A549 (cell line): ENCODE data around the gene LMNB1. TPM values are rescaled to one million over a fixed set of nuclear protein-coding genes. Genes with fewer than 3 reads are reported as not detected.
"Not testable (repeated sequence)": the region's sequence is repeated elsewhere in the genome, so short reads cannot be mapped to it uniquely, and the experiment has no call there.

Experiments
- ATAC-seq, 2 experiments: fragments of 200-7000 bp in 1 of 2; fragments of >200 bp in 1 of 2; cut with Nextera tagmentation in 1 of 2; cut with Tn5 transposase in 1 of 2; 3 replicates each; pipeline versions ENCODE4 v1.8.0 to v1.9.1; 2018 to 2020; ENCODE audit warnings: mild to moderate bottlenecking in 1 of 2, moderate library complexity in 1 of 2
- CTCF ChIA-PET: fragments of 300-600 bp; sonication (Branson Sonifier 250); formaldehyde crosslinking; extraction: SDS; loops from one replicate; lab custom pipeline; 2021; ENCODE audit warnings: antibody characterized with exemption, inconsistent platforms; lab: Yijun Ruan, JAX
- POLR2A ChIA-PET: fragments of 350-600 bp; formaldehyde crosslinking; extraction: SDS; loops from one replicate; lab custom pipeline; 2021; ENCODE audit warnings: antibody characterized with exemption, inconsistent platforms; lab: Yijun Ruan, JAX
- DNase-seq, 2 experiments: peaks; one replicate each; pipeline versions ENCODE4 v3.0.0 to v3.0.0-alpha.2; 2011 to 2016; ENCODE audit warnings: low read depth in 1 of 2, low spot score in 1 of 2
- FAIRE-seq: peaks from 2 replicates; lab custom pipeline; 2011; peaks lifted over from hg19 to GRCh38; lab: Jason Lieb, UNC
- H3K27ac ChIP-seq, 2 experiments: fragments of >200 bp; sonication (Bioruptor Twin); formaldehyde crosslinking; 3 replicates each; pipeline ENCODE4 v1.5.1; 2016 to 2017
- H3K4me1 ChIP-seq: fragments of >200 bp; sonication (Bioruptor Twin); formaldehyde crosslinking; 3 replicates; pipeline ENCODE4 v1.6.1; 2016
- H3K4me2 ChIP-seq: fragments of >200 bp; sonication (Bioruptor Twin); formaldehyde crosslinking; 3 replicates; pipeline ENCODE4 v1.6.1; 2016
- H3K4me3 ChIP-seq: fragments of >200 bp; sonication (Bioruptor Twin); formaldehyde crosslinking; 3 replicates; pipeline ENCODE4 v1.5.1; 2016
- H3K9me3 ChIP-seq: fragments of >200 bp; sonication (Bioruptor Twin); formaldehyde crosslinking; 3 replicates; pipeline ENCODE4 v1.6.1; 2016
- CEBPB ChIP-seq, 2 experiments: fragments of >200 bp in 1 of 2; sonication (Bioruptor Twin) in 1 of 2; formaldehyde crosslinking in 1 of 2; IDR thresholded peaks; 2 replicates each; pipeline ENCODE4 v1.6.1; 2012 to 2016
- CHD2 ChIP-seq: fragments of 150-350 bp; IDR thresholded peaks from 2 replicates; pipeline ENCODE4 v1.6.1; 2014; ENCODE audit warnings: low read length; ENCODE audit not compliant: partially characterized antibody
- EHMT2 ChIP-seq: fragments of 200-600 bp; sonication (generic); IDR thresholded peaks from 2 replicates; pipeline ENCODE4 v1.6.1; 2016; ENCODE audit warnings: antibody characterized with exemption, low read depth, mild to moderate bottlenecking, moderate library complexity
- FOSL2 ChIP-seq, 2 experiments: fragments of 450-650 bp in 1 of 2; fragments of >200 bp in 1 of 2; sonication (Bioruptor Twin) in 1 of 2; formaldehyde crosslinking; IDR thresholded peaks; 2 replicates each; pipeline versions ENCODE4 v1.5.0 to v1.6.1; 2016 to 2020; ENCODE audit warnings: mild to moderate bottlenecking in 1 of 2, moderate library complexity in 1 of 2
- FOXS1 ChIP-seq: fragments of 250-450 bp; sonication (Bioruptor Pico); IDR thresholded peaks from 2 replicates; pipeline ENCODE4 v1.5.0; 2020; ENCODE audit warnings: mild to moderate bottlenecking, moderate library complexity
- HEYL ChIP-seq: fragments of 250-450 bp; sonication (Bioruptor Pico); IDR thresholded peaks from 2 replicates; pipeline ENCODE4 v1.8.0; 2021; ENCODE audit warnings: mild to moderate bottlenecking, moderate library complexity
- JUNB ChIP-seq: fragments of >200 bp; sonication (Bioruptor Twin); formaldehyde crosslinking; IDR thresholded peaks from 2 replicates; pipeline ENCODE4 v1.6.1; 2016
- KDM5A ChIP-seq: fragments of 200-600 bp; sonication (generic); IDR thresholded peaks from 2 replicates; pipeline ENCODE4 v1.6.1; 2016; ENCODE audit warnings: antibody characterized with exemption, mild to moderate bottlenecking
- MAZ ChIP-seq: fragments of 150-350 bp; IDR thresholded peaks from 2 replicates; pipeline ENCODE4 v1.6.1; 2014; ENCODE audit warnings: antibody characterized with exemption, low read depth, low read length, borderline replicate concordance
- MYC ChIP-seq: IDR thresholded peaks from 2 replicates; pipeline ENCODE4 v1.6.1; 2012; ENCODE audit warnings: mild to moderate bottlenecking, inconsistent platforms, low read length, improper control_type of control experiment, borderline replicate concordance
- NPAS2 ChIP-seq: fragments of 250-450 bp; sonication (Bioruptor Pico); IDR thresholded peaks from 2 replicates; pipeline ENCODE4 v1.8.0; 2022; ENCODE audit warnings: mild to moderate bottlenecking, moderate library complexity, borderline replicate concordance
- PHF8 ChIP-seq: fragments of 200-600 bp; sonication (generic); IDR thresholded peaks from 2 replicates; pipeline ENCODE4 v1.6.1; 2016; ENCODE audit warnings: low read depth, mild to moderate bottlenecking, antibody characterized with exemption, moderate library complexity, borderline replicate concordance
- RAD21 ChIP-seq, 2 experiments: fragments of >200 bp in 1 of 2; sonication (Bioruptor Twin) in 1 of 2; formaldehyde crosslinking in 1 of 2; IDR thresholded peaks in 1 of 2; conservative IDR thresholded peaks in 1 of 2; 2 replicates in 1 of 2; 3 replicates in 1 of 2; pipeline ENCODE4 v1.6.1; 2012 to 2018; ENCODE audit warnings: inconsistent platforms in 1 of 2
- RFX5 ChIP-seq: fragments of 450-650 bp; IDR thresholded peaks from 2 replicates; pipeline ENCODE4 v1.7.1; 2014; ENCODE audit warnings: antibody characterized with exemption, mild to moderate bottlenecking, moderate library complexity
- SMC3 ChIP-seq: fragments of >200 bp; sonication (Bioruptor Twin); formaldehyde crosslinking; IDR thresholded peaks from 3 replicates; pipeline ENCODE4 v1.6.1; 2018; ENCODE audit warnings: inconsistent platforms
- ZNF302 ChIP-seq: fragments of 250-450 bp; sonication (Bioruptor Pico); IDR thresholded peaks from 2 replicates; pipeline ENCODE4 v1.9.0; 2021; ENCODE audit warnings: inconsistent platforms, mild to moderate bottlenecking, moderate library complexity
- WGBS: methylation state at CpG from one replicate; pipeline ENCODE4 v1.1.6; 2017; ENCODE audit errors: missing lambda C conversion rate; 5-methylcytosine and 5-hydroxymethylcytosine counted together
- polyA plus RNA-seq, 4 experiments: library from polyadenylated mRNA; depleted of rRNA in 3 of 4; stranded (reverse); fragments of >200 nt; fragmentation: RNase III in 1 of 4; extraction: RNeasy Plus Mini Kit Qiagen cat#74134 plus additional on column Dnase treatment in 1 of 4; gene quantifications; 2 replicates in 3 of 4; 3 replicates in 1 of 4; pipeline ENCODE4 v1.2.3, GENCODE V29; 2011 to 2017
- TF ChIP-seq, protein P1 (sequence below): IDR thresholded peaks from 2 replicates; pipeline ENCODE4 v1.6.1; 2012
- TF ChIP-seq, protein P2 (sequence below): fragments of 450-650 bp; IDR thresholded peaks from 2 replicates; pipeline ENCODE4 v1.6.1; 2014; ENCODE audit warnings: antibody characterized with exemption
- TF ChIP-seq, protein P3 (sequence below): fragments of >200 bp; sonication (Bioruptor Twin); formaldehyde crosslinking; IDR thresholded peaks from 3 replicates; pipeline ENCODE4 v1.5.1; 2016
- TF ChIP-seq, protein P4 (sequence below): IDR thresholded peaks from 2 replicates; pipeline ENCODE4 v1.6.1; 2012

Gene LMNB1
- polyA plus RNA-seq, 2 of the 4 experiments (the other 2 are of a cell fraction), result 45.9 to 55.6 TPM

DNA sequence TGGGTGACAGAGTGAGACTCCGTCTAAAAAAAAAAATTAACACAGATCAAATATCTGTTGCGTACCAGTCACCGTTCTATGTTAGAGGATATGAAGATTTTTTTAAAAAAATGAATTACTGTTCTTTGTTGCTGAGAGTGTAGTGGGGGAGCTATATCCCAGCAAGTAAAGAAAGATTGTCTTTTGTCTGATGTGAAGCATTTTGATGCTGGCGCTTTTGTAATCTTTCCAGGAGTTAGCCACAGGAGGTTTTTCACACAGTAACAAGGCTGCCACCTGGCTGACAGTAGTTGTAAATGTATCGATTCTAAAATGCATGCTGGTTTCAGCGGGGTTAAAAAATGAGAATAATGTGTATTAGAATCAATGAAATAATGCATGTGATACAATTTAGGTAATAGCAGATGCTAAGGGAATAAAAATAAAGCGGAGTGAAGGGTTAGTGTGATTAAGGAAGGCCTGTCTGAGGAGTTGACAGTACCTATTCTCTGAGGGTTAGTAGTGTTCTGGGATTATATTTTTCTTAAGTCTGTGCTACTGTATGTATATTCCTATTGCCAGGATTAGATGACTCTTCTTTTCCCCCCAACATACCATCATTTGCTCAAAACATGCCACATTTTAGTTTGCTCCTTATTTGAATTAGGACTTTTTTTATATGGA is 3.4 kb downstream of the LMNB1 start:
- 29% methylated on average over 7 of the region's 7 CpGs for WGBS
- ChIA-PET POLR2A (no interaction called here), CTCF (interaction anchor here (0.6 to 9.1 kb wide), 33 partner anchors 9 to 713 kb away, joined by 3 to 206 read pairs (median 5); partner anchors contain the start of gene PHAX)
- FAIRE-seq, result no peak
- peak; percentile 72 to 73 for DNase-seq
- TF ChIP-seq, protein P1, sequence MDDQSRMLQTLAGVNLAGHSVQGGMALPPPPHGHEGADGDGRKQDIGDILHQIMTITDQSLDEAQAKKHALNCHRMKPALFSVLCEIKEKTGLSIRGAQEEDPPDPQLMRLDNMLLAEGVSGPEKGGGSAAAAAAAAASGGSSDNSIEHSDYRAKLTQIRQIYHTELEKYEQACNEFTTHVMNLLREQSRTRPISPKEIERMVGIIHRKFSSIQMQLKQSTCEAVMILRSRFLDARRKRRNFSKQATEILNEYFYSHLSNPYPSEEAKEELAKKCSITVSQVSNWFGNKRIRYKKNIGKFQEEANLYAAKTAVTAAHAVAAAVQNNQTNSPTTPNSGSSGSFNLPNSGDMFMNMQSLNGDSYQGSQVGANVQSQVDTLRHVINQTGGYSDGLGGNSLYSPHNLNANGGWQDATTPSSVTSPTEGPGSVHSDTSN, result no peak
- TF ChIP-seq, protein P2, sequence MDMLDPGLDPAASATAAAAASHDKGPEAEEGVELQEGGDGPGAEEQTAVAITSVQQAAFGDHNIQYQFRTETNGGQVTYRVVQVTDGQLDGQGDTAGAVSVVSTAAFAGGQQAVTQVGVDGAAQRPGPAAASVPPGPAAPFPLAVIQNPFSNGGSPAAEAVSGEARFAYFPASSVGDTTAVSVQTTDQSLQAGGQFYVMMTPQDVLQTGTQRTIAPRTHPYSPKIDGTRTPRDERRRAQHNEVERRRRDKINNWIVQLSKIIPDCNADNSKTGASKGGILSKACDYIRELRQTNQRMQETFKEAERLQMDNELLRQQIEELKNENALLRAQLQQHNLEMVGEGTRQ, result no peak
- no peak for TF ChIP-seq ZNF302
- no peak for TF ChIP-seq MYC
- no peak for TF ChIP-seq RFX5
- peak in 1 of 2 experiments; percentile 45; a peak in 1 of 4 replicates for TF ChIP-seq CEBPB (IDR thresholded peaks at IDR 0.05)
- TF ChIP-seq, protein P3, sequence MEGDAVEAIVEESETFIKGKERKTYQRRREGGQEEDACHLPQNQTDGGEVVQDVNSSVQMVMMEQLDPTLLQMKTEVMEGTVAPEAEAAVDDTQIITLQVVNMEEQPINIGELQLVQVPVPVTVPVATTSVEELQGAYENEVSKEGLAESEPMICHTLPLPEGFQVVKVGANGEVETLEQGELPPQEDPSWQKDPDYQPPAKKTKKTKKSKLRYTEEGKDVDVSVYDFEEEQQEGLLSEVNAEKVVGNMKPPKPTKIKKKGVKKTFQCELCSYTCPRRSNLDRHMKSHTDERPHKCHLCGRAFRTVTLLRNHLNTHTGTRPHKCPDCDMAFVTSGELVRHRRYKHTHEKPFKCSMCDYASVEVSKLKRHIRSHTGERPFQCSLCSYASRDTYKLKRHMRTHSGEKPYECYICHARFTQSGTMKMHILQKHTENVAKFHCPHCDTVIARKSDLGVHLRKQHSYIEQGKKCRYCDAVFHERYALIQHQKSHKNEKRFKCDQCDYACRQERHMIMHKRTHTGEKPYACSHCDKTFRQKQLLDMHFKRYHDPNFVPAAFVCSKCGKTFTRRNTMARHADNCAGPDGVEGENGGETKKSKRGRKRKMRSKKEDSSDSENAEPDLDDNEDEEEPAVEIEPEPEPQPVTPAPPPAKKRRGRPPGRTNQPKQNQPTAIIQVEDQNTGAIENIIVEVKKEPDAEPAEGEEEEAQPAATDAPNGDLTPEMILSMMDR, result peak; percentile 82
- TF ChIP-seq RAD21 (conservative IDR thresholded peaks at IDR 0.05 in 1 of 2, IDR thresholded peaks at IDR 0.05 in 1 of 2), result peak; percentile 70 to 78
- TF ChIP-seq FOXS1 (CRISPR knock-in tag), result no peak
- TF ChIP-seq NPAS2, result no peak
- peak; percentile 76 for TF ChIP-seq SMC3
- TF ChIP-seq KDM5A, result no peak
- TF ChIP-seq MAZ, result no peak
- TF ChIP-seq CHD2, result no peak
- TF ChIP-seq, protein P4, sequence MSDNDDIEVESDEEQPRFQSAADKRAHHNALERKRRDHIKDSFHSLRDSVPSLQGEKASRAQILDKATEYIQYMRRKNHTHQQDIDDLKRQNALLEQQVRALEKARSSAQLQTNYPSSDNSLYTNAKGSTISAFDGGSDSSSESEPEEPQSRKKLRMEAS, result no peak
- no peak for TF ChIP-seq FOSL2 (IDR thresholded peaks at IDR 0.05)
- TF ChIP-seq FOSL2 (CRISPR knock-in tag; IDR thresholded peaks at IDR 0.05), result no peak
- H3K4me2 ChIP-seq, result peak overlapping the region; percentile 84
- no peaks in the 10 kb centered on the region for H3K9me3 ChIP-seq
- H3K27ac ChIP-seq, result peak overlapping the region in 1 of 2 experiments; percentile 36; a peak in 3 of 6 replicates
- peak overlapping the region; percentile 12; the same call in 1 of the 3 replicates for H3K4me3 ChIP-seq
- ATAC-seq, result no peak
- peaks cover 24% of the 10 kb centered on the region for H3K4me1 ChIP-seq

DNA sequence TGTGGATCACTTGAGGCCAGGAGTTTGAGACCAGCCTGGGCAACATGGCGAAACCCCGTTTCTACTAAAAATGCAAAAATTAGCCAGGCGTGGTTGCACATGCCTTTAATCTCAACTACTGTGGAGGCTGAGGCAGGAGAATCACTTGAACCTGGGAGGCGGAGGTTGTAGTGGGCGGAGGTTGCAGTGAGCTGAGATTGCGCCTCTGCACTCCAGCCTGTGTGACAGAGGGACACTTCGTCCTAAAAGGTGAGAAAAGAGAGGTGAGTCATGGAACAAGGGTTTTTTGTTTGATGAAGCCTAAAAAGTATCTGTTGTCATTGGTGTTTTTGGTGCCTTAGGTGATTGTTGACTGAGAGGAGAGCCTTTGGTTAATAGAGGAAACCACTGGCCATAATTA is 11.5 kb downstream of the LMNB1 start:
- H3K4me3 ChIP-seq, H3K9me3 ChIP-seq, ATAC-seq, DNase-seq, POLR2A ChIA-PET, FAIRE-seq: not testable (repeated sequence)
- peaks cover 20% of the 10 kb centered on the region for H3K4me1 ChIP-seq
- H3K27ac ChIP-seq, result 0 out of 6 replicates have a peak overlapping the region, but pooled peaks of 1 of the 2 experiments have one; percentile 7
- CTCF ChIA-PET, result interaction anchor here (1.1 kb wide), 1 partner anchor 10 kb away, joined by 3 read pairs; no protein-coding TSS in a partner anchor
- peak overlapping the region; percentile 17; the same call in 1 of the 3 replicates for H3K4me2 ChIP-seq
- 84% methylated on average over 7 of the region's 7 CpGs for WGBS

DNA sequence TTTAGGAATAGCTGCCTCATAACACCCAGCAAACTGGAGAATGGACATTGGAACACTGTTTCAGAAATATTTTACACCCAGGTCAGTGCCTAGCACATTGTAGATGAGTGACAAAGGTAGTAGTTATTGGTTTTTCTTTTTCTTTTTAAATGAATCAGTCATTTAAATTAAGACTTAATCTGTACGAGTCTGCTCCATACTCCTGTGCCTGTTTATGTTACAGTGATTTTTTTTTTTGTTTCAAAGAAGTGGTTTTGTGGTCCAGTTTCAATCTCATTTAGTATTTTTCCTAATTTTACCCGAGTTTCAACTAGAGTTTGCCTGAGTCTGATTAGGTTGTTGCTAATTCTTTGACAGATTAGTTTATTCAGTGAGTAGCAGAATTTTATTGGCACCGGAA is 16.2 kb downstream of the LMNB1 start:
- ATAC-seq, result no peak
- no peaks in the 10 kb centered on the region for H3K9me3 ChIP-seq
- H3K4me1 ChIP-seq, result peaks cover 27% of the 10 kb centered on the region
- DNase-seq, result no peak
- TF ChIP-seq HEYL (CRISPR knock-in tag), result no peak
- TF ChIP-seq PHF8, result no peak
- TF ChIP-seq JUNB, result no peak
- TF ChIP-seq EHMT2, result no peak
- no peak for TF ChIP-seq CHD2
- FAIRE-seq, result no peak
- POLR2A ChIA-PET, result no interaction called here
- no peak overlapping the region for H3K4me3 ChIP-seq
- no peak overlapping the region for H3K27ac ChIP-seq
- H3K4me2 ChIP-seq, result no peak overlapping the region
- 82% methylated on average over 3 of the region's 3 CpGs for WGBS
- CTCF ChIA-PET, result interaction anchor here (0.7 to 1.4 kb wide), 3 partner anchors 12 to 117 kb away, joined by 3 read pairs; no protein-coding TSS in a partner anchor

DNA sequence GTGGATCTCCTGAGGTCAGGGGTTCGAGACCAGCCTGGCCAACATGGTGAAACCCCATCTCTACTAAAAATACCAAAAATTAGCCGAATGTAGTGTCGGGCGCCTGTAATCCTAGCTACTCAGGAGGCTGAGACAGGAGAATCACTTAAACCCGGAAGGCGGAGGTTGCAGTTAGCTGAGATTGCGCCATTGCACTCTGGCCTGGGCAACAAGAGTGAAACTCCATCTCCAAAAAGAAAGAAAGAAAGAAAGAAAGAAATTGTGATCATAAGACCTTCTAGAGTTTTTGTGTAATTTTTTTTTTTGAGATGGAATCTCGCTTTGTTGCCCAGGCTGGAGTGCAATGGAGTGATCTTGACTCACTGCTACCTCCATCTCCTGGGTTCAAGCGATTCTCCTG is 16.7 kb downstream of the LMNB1 start:
- Histone ChIP-seq H3K27ac (peak overlapping the region in 1 of 2 experiments; percentile 25; a peak in 3 of 6 replicates), H3K4me1 (peaks cover 22% of the 10 kb centered on the region)
- 95% methylated on average over 9 of the region's 9 CpGs for WGBS
- H3K4me2 ChIP-seq, ATAC-seq, DNase-seq, H3K4me3 ChIP-seq, H3K9me3 ChIP-seq, FAIRE-seq: not testable (repeated sequence)
- CTCF ChIA-PET, result interaction anchor here (0.7 to 5.1 kb wide), 4 partner anchors 13 to 117 kb away, joined by 3 to 24 read pairs (median 9); no protein-coding TSS in a partner anchor
- POLR2A ChIA-PET, result interaction anchor here (1.7 kb wide), 1 partner anchor 16 kb away, joined by 7 read pairs; no protein-coding TSS in a partner anchor
